Breast epithelium (tissue), 3 donors: ENCODE data around the gene ITGA5.

Experiments used
- CTCF ChIP-seq, 3 donors: fragments of 450-650 bp; IDR thresholded peaks; one replicate each; pipeline ENCODE4 v1.5.1; 2016 to 2017; ENCODE audit warnings: antibody characterized with exemption in 3 of 3, mild to moderate bottlenecking in 3 of 3, moderate library complexity in 3 of 3
- POLR2A ChIP-seq: fragments of 450-650 bp; IDR thresholded peaks from one replicate; pipeline ENCODE4 v1.6.1; 2016; ENCODE audit warnings: antibody characterized with exemption, mild to moderate bottlenecking, moderate library complexity
- POLR2AphosphoS5 ChIP-seq, 3 donors: sonication (generic); formaldehyde crosslinking; IDR thresholded peaks; one replicate each; pipeline ENCODE4 v1.6.1; 2017; ENCODE audit warnings: antibody characterized with exemption in 3 of 3

DNA sequence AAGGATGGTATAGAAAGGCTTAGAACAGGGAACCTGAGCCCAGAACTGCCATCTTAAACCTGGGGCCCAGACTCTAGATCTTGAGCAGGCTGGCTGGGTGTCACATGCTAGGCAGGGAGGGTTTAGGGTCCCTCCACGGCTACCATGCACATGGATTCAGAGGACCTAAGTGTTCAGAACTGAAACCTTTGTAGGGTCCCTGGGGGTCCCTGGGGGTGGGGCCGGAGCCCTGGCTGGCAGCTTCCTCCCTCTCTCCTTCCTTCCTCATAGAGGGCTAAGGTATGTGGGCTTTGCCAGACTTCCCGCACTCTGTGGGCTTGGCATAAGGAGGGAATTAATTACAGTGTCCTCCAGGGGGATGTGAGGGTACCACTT, 29.9 kb downstream of the ITGA5 start:
- TF ChIP-seq POLR2AphosphoS5 (IDR thresholded peaks at IDR 0.05) (no peak), POLR2A (no peak), CTCF (IDR thresholded peaks at IDR 0.05) (no peak)
